Stimulated activated CD4-positive, alpha-beta T cell treated with anti-CD3 and anti-CD28 coated beads, Interleukin-1b, Interleukin-23, amount 100 ng/mL, for 48 hours (primary cell): ENCODE data around the gene HS6ST3.

Experiments
- DNase-seq: peaks from one replicate; pipeline ENCODE4 v3.0.0-alpha.2; 2020

The HS6ST3 gene

DNA sequence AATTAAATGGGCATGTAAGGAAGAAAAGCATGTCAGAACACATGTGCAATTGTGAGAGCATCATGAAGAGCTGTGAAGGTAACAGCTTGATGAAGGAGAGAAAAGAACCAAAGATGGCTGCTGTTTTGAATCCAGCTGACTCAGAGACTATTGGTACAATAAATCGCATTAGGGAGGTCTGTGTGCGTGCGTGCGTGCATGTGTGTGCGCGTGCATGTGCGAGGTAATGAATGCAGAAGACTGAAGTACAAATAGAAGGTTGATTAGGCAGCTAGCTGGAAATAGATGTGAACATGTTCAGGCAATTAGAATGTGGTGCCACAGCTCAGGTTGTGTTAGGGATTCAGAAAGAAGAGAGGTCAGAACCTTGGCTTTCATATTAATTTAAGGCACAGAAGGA lies 463.9 kb downstream of the HS6ST3 start:
- no peak for DNase-seq

DNA sequence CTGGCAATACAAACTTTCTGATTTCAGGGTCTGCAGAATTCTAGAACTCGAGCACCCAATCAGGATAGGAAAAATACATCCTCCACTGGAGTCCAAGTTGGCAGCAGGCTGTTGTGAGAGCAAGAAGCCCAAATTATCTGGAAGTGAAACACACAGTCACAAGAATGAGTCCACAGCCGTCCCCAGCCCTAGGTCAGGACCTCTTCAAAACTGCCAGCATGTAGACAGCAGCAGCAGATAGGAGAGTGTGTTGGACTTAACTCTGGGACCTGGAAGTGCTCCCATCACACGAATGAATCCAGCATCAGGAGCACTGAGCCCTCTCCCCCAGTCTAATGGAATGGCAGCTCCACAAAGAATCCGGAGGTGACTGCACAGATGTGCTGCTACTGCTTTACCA lies 483.7 kb downstream of the HS6ST3 start:
- DNase-seq = no peak

DNA sequence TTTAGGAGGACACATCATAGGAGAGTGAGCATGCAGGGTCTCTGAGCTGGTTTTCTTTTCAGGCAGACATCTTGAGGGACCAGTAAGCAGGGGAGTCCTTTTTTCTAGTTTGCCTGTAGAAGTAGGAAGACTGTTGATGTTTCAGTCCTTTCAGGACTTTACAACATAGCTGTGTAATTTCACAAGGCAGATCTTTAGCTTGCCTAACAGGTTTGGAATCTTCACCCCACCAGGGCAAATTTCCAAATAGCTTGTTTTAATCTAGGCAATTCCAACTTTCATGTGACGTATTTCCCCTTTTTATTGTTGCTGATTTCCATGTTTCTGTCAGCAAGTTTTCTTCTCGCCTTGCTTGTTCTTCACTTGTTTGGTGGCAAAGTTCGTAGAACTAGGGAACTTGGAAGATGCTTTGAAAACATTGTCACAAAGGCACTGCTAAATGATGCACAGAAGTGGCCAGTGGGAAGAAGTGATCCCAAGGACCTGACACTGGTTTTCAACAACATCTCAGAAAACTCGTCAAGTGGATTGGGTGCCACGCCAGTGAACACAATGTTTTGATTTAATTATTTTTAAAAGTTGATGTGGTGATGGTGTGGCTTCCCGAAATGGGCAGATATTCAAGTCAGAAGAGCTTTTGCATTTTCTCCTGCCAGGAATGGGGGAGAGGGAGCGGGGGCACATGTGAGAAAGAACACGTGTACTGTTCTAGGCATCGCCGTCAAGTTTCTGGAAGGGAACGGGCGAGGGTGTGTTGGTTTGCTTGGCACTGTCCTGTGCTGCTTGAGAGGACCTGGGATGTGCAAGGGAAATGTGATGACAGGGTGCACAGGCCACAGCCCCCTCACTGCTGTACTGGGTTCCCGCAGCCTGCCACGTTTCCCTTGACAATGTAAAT lies 485.8 kb downstream of the HS6ST3 start:
- no peak for DNase-seq

DNA sequence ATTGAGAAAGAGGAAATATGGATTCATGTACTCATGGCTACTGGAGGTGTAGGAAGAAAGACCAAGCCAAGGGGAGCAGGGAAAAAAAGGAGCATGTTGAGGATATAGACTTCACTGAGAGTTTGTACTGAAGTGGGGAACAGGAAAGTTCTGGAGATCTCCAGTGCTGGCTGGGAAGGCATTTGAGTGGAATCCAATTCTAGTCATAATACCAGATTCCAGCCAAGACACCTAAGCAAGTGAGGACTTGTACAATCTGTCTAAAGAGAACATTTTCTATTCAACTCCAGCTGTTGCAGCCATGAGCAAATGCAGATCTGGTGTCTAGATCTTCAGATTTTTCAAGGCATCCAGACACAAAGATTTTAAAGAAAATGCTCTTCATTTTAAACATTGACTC lies 491.8 kb downstream of the HS6ST3 start:
- DNase-seq = no peak

DNA sequence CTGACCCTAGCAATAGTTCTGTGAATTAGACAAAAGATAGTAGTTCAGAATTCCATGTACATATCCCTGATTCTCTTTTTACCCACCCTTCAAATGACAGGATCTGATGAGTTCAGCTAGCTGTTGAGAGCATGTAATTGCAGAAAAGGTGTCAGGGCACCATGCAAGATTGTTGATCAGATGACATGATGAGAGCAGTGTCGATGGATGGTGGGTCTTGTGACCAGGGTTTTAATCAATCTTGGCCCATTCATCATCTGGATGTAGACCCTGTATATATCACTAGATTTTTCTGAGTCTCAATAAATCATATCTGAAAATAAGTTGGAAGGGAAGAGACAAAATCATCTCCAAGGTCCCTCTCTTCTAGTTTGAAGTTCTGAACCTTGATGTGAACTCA lies 525.3 kb downstream of the HS6ST3 start:
- DNase-seq = no peak

DNA sequence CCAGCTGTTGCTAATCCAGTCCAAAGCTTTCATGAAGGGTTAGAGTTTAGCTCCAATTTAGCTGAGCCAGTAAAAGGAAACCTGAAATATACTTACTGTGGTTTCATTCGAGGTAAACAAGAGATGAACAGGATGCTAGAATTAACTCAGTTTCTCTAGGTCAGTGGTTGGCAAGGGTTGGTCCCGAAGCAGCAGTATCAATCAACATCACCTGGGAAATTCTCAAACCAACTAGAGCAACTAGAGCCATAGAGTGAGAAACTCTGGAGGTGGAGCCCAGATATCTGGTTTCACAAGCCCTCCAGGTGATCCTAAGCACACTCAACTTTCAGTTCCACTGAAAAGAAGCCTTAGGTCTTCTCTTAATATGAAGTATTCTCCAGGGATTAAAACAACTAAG lies 527.6 kb downstream of the HS6ST3 start:
- DNase-seq = no peak

DNA sequence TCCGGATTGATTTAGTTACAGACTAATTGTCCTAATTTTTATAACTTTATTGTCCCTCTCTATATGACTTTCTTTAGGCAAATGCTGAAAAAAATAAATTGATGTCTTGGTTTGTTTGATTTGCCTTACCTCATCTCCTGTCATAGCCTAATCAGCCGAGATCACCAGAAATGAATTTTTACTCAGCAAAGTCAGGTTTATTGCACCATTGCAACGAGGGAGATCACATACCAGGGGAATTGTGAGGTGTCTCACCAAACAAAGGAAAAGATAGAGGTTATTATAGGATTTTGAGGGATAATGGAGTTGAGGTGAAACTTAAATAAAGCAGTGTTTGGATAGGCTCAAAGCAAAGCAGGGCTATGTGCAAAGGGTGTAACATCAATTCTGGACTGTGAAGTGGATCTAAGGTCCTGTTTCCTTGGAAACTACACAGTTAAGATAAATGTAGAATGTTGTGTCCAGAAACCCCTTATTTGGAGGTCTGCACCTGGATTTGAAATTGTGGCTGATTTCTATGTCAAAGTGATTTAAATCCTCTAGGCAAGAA lies 531.8 kb downstream of the HS6ST3 start:
- DNase-seq = no peak

DNA sequence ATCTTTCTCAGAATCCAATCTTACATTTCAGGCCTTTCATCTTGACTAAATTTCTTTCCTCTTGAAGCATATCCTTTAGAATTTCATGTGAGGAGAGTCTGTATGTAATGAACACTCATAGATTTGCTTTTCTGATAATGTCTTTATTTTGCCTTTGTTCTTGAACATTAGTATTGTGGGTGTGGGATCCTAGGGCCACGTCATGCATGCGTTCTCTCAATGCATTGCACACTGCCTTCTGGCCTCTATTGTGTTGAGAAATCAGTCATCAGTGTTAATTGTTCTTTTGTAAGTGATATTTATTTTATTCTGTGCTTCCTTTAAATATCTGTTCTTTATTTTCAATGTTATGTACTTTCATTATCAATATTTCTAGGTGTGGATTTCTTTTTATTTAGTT lies 539.4 kb downstream of the HS6ST3 start:
- DNase-seq = no peak

DNA sequence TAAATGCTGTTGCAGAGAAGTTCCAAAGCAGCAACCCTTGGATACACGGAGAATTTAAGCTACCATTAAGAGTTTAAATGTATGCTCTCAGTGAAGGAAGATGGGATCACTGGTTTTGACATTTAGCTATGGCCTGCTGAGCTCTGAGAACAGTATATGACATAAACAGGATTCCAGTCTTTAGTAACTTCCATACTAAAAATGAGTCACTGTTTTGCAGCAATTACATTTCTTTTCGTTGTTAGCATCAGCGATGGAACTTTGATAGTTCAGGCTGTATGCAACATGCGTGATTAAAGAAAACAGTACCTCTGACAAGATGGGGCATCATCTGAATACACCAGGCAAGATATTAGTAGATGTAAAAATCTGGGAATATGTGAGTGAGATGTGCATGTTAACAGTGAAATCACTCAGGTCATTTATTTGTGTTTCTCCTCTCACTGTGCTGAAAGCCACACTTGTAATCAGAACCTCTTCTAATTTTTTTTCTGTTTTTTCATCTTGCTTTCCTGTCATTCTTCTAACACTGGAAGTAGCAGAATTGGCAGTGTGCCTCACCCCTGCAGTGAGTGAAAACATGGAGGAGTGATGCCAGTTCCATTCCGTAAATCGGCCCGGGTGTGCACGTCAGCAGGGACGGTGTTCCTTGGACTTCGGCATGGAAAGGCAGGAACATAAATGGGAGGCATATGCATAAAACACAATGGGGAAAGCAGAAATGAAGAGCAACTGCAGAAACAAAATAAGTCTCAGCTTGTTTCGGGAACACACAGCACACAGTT lies 542.8 kb downstream of the HS6ST3 start:
- DNase-seq = no peak

DNA sequence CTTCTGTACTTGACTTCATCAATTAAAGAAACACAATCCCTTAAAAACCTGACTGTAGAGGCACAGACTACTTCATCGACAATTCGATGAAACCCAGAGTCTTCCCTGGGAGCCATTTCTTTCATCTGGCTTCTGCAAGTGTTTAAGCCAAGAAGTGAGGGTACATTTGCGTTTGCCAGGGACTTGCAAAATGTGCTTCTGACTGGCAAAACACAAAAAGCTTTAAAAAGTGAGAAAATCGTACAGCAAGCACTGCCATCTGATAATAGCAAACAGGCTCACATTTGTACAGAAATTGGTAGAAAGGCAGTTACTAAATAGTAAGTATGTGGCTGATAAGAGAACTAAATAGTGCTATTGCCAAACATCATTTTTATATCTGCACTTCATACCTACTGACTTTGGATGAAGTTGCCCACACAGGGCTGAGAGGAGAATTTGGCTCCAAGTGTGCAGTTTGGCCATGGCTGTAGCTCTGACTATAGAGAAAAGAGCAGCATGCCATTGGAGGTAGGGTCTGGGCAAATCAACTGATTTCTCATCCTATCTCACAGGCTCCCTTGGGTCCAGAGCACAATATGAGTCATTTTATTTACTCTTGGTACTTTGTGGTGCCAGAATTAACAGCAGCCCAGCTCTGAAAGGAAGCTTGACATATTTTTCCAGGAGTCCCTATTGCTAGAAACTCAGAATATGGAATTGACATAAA lies 546.2 kb downstream of the HS6ST3 start:
- no peak for DNase-seq

DNA sequence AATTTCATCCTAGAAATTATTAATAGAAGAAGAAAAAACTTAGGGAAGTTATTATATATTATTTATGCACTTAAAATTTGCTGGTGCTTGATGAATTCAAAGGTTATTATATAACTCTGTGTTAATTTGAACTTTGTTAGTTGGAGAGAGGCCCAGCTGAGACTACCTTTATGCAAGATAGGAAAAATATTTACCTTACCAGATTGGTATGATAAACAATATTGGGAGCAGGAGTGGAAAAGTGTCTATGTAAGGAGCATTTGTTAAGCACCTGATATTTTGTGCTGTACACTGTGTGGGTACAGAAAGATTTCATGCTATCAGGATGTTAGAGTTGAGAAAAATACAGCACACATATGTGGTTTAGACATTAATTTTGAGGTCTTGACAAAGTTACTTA lies 547.1 kb downstream of the HS6ST3 start:
- DNase-seq = no peak

DNA sequence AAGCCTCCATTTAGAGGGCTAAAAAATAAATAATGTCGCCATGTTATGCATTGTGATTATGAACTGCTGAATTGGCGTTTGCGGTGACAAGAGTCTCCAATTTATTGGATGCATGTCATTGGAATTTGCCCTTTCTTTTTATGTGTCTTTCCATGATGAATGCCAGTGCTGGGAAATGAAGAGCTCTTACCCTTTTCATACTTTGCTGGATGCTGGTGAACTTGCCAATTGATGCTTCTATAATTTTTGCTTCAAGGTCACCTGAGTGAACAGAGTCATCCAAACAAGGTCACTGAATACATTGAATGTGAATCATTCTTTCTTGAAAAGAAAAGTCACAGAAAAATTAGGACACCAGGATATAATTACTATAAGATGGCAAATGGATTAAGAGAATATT lies 556.2 kb downstream of the HS6ST3 start:
- no peak for DNase-seq

DNA sequence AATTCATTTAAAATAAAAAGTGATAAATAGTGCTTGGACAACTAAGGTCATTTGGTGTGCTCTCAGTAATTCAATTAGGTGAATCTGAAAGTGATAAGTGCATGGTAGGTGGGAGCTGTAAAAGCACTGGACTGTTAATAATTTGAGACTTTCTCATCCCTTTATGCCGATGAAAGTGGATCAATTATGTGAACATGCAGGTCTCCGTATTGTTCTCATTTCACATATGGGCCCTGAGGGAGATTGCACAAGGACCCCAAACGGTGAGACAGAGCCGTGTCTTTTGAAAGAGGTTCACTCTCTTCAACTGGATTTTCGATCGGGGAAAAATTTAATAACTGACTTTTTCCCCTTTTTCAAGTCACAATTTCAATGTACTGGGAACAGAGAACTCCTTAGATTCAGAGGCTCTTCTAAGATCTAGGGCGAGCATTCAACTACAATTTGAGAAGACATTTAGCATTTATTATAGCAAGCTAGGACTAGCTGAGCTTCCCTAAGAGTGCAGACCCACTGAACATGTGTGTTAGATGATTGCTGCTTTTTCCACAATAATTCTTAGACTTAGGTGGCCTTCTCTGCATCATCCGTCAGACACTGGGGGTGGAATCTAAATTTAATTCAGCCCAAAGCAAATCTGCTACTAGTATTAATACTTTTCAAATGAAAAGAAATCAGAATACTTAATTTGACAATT lies 556.8 kb downstream of the HS6ST3 start:
- DNase-seq = no peak

DNA sequence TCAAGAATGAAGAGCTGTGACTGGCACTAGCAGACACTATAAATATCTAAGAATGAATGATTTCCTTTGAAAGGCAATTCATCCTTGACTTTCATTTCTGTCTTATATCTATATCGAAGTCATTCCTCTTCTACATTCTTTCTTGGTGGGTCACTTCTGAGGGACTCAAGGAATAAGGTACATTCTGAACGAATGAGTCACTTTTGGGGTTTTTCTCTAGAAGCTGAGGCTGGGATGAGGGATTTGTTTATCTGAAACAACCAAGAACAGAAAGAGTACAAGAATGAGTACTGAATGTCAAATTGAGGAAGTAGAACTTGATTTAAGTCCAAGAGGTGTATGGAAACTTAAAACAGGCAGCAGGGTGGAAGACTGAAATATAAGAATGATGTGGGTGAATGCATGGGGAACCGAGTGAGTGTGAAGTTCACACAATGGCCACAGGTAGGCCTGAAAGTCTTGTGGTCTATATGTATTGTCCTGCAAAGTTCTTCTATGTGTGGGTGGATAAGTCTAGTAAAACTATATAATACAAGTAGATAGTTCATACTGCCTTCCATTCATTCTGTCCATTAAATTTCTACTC lies 560.5 kb downstream of the HS6ST3 start:
- no peak for DNase-seq

DNA sequence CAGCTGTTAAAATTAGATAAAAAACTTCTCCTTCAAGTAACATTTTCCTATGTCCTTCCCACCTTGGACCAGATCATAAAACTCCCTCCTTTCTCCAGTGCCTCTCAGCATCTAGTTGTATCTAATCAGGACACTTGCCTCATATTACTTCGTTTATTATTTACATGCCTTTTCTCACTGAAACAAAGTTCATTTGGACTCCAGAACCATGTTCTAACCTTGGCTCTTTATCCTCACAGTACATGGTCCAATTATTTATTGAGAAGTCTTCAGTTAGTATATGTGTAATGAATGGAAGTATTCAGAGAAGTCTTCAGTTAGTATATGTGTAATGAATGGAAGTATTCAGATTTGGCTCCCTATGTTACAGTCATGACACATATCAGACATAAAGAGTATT lies 561.7 kb downstream of the HS6ST3 start:
- no peak for DNase-seq

DNA sequence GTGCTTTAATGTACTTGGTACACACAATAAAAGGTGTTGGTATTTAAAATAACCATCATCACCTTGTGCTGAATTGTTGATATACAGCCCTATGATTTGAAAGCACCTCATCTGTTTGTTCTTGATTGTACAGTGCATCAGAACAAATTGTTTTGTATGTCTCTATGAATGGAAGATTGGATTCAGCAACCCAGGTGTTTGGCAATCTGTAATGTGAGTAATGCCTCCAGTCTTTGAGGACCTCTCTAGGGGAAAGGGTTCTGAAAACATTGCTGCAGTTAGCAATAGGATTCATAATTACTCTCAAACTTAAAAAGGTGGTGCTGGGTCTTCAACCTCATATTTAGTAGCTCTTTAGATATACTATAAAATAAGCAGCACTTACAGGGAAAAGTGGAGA lies 562.6 kb downstream of the HS6ST3 start:
- no peak for DNase-seq

DNA sequence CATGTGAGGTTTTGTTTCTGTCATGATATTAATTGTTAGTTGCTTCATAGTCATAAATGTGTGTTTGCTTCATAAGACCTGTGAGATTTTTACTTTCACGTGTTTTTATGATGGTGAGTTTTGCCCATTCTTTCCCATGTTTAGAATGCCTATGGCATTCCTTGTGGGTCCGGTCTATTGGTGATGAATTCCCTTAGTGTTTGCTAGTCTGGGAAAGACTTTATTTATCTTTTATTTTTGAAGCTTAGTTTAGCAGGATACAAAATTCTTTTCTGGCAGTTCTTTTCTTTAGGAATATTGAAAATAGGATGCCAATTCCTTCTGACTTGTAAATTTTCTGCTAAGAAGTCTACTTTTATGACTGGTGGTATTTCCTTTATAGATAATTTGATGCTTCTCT lies 571.7 kb downstream of the HS6ST3 start:
- DNase-seq = no peak

DNA sequence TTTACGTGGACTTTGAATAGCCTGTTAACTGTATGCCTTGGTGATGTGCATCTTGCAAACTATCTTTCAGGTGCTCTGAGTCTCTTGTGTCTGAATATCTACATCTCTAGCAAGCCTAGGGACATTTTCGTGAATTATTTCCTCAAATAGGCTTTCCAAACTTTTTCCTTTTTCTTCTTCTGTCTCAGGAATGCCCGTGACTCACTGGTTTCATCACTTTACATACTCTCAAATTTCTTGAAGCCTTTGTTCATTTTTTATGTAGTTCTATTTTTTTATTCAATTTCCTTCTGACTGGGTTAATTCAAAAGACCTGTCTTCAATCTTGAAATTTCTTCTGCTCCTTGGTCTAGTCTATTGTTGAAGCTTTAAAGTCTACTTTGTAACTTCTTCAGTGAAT lies 572.1 kb downstream of the HS6ST3 start:
- no peak for DNase-seq

DNA sequence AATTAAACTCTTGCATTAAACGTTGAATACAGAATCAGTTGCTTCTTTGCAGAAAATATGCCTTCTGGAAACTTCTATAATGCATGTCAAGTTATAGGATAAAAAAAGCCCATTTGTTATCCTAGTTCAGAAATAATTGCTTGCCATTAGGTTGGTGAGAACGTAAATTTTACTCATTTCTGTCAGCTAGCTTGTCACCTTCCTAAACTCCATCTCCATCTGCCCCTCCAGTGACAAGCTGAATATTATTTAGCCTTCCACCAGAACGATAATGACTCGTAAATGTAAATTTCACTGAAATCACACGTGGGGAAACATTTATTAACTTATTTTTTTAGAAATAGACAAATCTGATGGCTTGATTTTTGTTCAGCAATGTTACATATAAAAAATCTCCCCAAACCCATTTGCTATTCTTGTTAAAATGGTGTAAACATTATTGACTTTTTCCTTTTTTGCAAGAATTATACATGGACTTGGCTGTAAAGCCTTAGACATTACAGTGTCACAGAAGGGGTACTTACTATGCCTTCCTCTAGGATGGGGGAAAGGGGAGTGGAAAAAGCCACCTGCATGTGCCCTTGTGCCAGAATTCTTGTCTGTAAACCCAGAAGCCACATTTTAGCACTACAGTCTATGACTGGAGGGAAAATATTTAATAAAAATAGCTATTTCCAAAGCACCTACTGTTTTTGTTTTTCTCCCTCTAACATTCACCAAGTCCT lies 577.5 kb downstream of the HS6ST3 start:
- no peak for DNase-seq

DNA sequence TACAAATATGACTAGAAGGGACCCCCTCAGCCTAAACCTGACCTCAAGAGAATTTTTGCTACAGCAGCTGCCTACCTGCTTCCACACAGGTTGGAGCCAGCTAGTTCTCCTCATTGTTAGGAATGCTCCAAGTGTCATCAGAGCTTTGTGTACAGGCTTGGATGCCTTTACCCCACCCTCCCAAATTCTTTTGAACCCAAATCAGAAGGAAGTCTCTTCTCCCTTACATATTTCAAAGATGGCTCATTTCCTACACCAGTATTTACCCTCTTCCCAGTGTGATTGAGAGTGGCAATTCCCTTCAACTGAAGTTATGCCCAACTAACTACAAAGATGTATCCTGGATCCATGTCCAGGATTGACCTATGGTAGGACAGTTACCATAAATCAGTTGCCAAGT lies 581.2 kb downstream of the HS6ST3 start:
- DNase-seq = no peak

DNA sequence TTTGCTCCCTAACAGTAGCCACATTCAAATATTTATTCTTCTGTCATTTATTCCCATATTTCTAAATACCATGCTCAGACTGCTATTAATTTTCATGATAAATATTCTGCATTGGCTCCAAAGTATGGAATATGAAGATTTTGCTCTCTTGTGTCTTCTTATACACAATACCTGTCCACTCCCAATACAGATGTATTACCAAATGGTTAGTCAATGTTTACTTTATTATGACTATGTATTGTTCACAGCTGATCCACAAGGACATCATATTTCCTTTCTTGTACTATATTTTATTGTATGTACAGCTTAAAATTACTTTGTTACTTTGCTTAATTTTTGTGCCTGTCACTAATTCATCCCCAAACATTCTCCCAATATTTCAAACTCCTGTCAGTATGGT lies 582.1 kb downstream of the HS6ST3 start:
- no peak for DNase-seq

DNA sequence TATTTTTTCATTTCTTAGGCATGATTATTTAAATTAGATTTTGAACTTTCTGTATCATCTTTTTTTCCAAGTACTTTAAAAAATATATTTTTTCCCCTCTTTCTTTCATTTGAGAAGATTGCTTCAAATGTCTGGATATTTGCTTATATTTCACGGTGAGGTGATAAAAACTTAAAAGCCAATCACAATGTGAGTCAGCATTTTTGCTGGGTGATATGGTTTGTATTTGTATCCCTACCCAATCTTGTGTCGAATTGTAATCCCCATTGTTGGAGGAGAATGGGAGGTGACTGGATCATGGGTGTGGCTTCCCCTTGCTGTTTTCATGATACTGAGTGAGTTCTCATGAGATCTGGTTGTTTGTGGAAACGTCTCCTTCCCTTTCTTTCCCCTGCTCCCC lies 583.9 kb downstream of the HS6ST3 start:
- no peak for DNase-seq
